Neuronal stem cell (in vitro differentiated cells): Measurements from ENCODE around the gene CCER1.

Experiments used
- DNase-seq: peaks from one replicate; pipeline ENCODE4 v3.0.0-alpha.2; 2013; ENCODE audit warnings: low spot score
- H2AFZ ChIP-seq: one replicate; pipeline ENCODE4 v1.6.1; 2013; ENCODE audit warnings: mild to moderate bottlenecking, low read length, inconsistent platforms
- H2AK5ac ChIP-seq: 2 replicates; pipeline ENCODE4 v1.6.1; 2013; ENCODE audit warnings: low read depth, mild to moderate bottlenecking, inconsistent platforms, low read length, moderate library complexity, mixed read lengths
- H2BK120ac ChIP-seq: 2 replicates; pipeline ENCODE4 v1.6.1; 2013; ENCODE audit warnings: low read depth, mild to moderate bottlenecking, inconsistent platforms, low read length, moderate library complexity, mixed read lengths
- H2BK12ac ChIP-seq: one replicate; pipeline ENCODE4 v1.6.1; 2013; ENCODE audit warnings: low read length, inconsistent platforms
- H2BK15ac ChIP-seq: 2 replicates; pipeline ENCODE4 v1.6.1; 2013; ENCODE audit warnings: mild to moderate bottlenecking, low read length, inconsistent platforms, mixed read lengths
- H2BK5ac ChIP-seq: one replicate; pipeline ENCODE4 v1.6.1; 2013; ENCODE audit warnings: inconsistent platforms, mild to moderate bottlenecking, low read length, moderate library complexity
- H3K14ac ChIP-seq: one replicate; pipeline ENCODE4 v1.6.1; 2013; ENCODE audit warnings: low read length, inconsistent platforms
- H3K18ac ChIP-seq: 2 replicates; pipeline ENCODE4 v1.6.1; 2013; ENCODE audit warnings: low read length, inconsistent platforms
- H3K23ac ChIP-seq: 2 replicates; pipeline ENCODE4 v1.6.1; 2013; ENCODE audit warnings: low read depth, mild to moderate bottlenecking, mixed read lengths, low read length, inconsistent platforms; ENCODE audit not compliant: poor library complexity
- H3K27ac ChIP-seq: replicated peaks from 3 replicates; pipeline ENCODE4 v1.5.1; 2013; ENCODE audit warnings: low read length, inconsistent platforms
- H3K27me3 ChIP-seq, 3 experiments: 2 replicates each; pipeline ENCODE4 v1.6.1; 2013; ENCODE audit warnings: low read length in 3 of 3, mild to moderate bottlenecking in 2 of 3, inconsistent platforms in 1 of 3, low read depth in 1 of 3, mixed read lengths in 1 of 3, moderate library complexity in 1 of 3; ENCODE audit not compliant: control insufficient read depth in 3 of 3, insufficient read depth in 3 of 3
- H3K36me3 ChIP-seq, 2 donors: replicated peaks in 1 of 2; 2 replicates each; pipeline ENCODE4 v1.6.1; 2013; ENCODE audit warnings: low read length in 2 of 2; ENCODE audit not compliant: control insufficient read depth in 2 of 2, insufficient read depth in 2 of 2
- H3K4ac ChIP-seq: 2 replicates; pipeline ENCODE4 v1.6.1; 2013; ENCODE audit warnings: inconsistent platforms, mild to moderate bottlenecking, low read length, moderate library complexity
- H3K4me1 ChIP-seq, 2 donors: 1 replicate in 1 of 2; 2 replicates in 1 of 2; pipeline ENCODE4 v1.6.1; 2013; ENCODE audit warnings: low read length in 2 of 2, low read depth in 1 of 2; ENCODE audit not compliant: control insufficient read depth in 2 of 2, insufficient read depth in 1 of 2
- H3K4me2 ChIP-seq: one replicate; pipeline ENCODE4 v1.6.1; 2013; ENCODE audit warnings: mild to moderate bottlenecking, low read length, inconsistent platforms; ENCODE audit not compliant: insufficient read depth, poor library complexity, severe bottlenecking
- H3K4me3 ChIP-seq, 2 donors: 2 replicates each; pipeline ENCODE4 v1.5.1; 2013; ENCODE audit warnings: low read length in 2 of 2, mild to moderate bottlenecking in 2 of 2, inconsistent platforms in 1 of 2, moderate library complexity in 1 of 2
- H3K79me1 ChIP-seq: one replicate; pipeline ENCODE4 v1.6.1; 2013; ENCODE audit warnings: low read depth, mild to moderate bottlenecking, inconsistent platforms, low read length, moderate library complexity
- H3K9ac ChIP-seq: one replicate; pipeline ENCODE4 v1.6.1; 2013; ENCODE audit warnings: mild to moderate bottlenecking, low read depth, low read length, inconsistent platforms; ENCODE audit not compliant: poor library complexity
- H3K9me3 ChIP-seq, 2 donors: replicated peaks in 1 of 2; 2 replicates each; pipeline versions ENCODE3 to v1.6.1; 2013; ENCODE audit warnings: low read length in 2 of 2, mild to moderate bottlenecking in 2 of 2, inconsistent platforms in 1 of 2, low read depth in 1 of 2, mixed read lengths in 1 of 2, moderate library complexity in 1 of 2; ENCODE audit not compliant: control insufficient read depth in 2 of 2, insufficient read depth in 1 of 2
- H4K8ac ChIP-seq: one replicate; pipeline ENCODE4 v1.6.1; 2013; ENCODE audit warnings: low read depth, mild to moderate bottlenecking, inconsistent platforms, low read length, moderate library complexity
- H4K91ac ChIP-seq: one replicate; pipeline ENCODE4 v1.6.1; 2013; ENCODE audit warnings: low read length, low read depth, mild to moderate bottlenecking, inconsistent platforms; ENCODE audit not compliant: poor library complexity
- WGBS, 2 donors: extraction: QIAGEN DNeasy Blood & Tissue Kit; methylation state at CpG; one replicate each; pipeline ENCODE4 v1.1.7; 2013; ENCODE audit warnings: missing lambda C conversion rate in 2 of 2, mixed read lengths in 1 of 2; ENCODE audit not compliant: insufficient read length in 2 of 2, insufficient replicate concordance in 1 of 2; ENCODE audit errors: extremely low coverage in 2 of 2; 5-methylcytosine and 5-hydroxymethylcytosine counted together

The CCER1 gene

DNA sequence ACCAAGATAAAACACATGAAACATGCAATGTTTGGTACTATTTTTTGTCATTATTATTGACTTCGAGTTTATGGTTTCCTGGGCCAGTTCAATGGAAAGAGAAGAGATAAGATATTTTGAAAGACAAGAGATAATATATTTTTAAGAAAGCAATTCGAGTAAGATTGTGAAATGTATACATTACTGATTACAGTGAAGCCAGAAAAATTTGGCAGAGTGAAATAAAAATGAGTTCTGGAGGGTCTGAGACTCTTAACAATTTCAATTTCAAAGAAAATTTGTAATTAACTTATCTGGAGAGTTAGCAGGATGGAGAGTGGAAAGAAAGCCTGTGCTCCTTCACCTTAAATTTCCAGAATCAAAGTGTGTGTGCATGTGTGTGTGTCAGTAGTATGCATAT lies 17.3 kb downstream of the CCER1 start:
- H3K4me1 ChIP-seq, result no peaks in the 10 kb centered on the region
- H2AFZ ChIP-seq, result no peak overlapping the region
- H2BK5ac ChIP-seq, result no peak overlapping the region
- no peak overlapping the region for H3K27ac ChIP-seq
- H2BK15ac ChIP-seq, result no peak overlapping the region
- no peak overlapping the region for H3K23ac ChIP-seq
- WGBS, 2 donors, result no CpG with 5 or more reads among the region's 2 CpGs
- H3K4me3 ChIP-seq, result no peak overlapping the region
- no peaks in the 10 kb centered on the region for H3K79me1 ChIP-seq
- H3K14ac ChIP-seq, result no peak overlapping the region
- no peak overlapping the region for H2BK120ac ChIP-seq
- peaks cover 0 to 2% (median 0%) of the 10 kb centered on the region in 3 experiments for H3K27me3 ChIP-seq
- no peak overlapping the region for H3K9ac ChIP-seq
- no peak overlapping the region for H2AK5ac ChIP-seq
- no peak overlapping the region for H4K8ac ChIP-seq
- DNase-seq, result no peak
- H3K4ac ChIP-seq, result no peak overlapping the region
- no peak overlapping the region for H2BK12ac ChIP-seq
- H3K9me3 ChIP-seq, result no peaks in the 10 kb centered on the region
- no peak overlapping the region for H4K91ac ChIP-seq
- no peak overlapping the region for H3K18ac ChIP-seq
- H3K36me3 ChIP-seq, result no peaks in the 10 kb centered on the region
- no peak overlapping the region for H3K4me2 ChIP-seq

DNA sequence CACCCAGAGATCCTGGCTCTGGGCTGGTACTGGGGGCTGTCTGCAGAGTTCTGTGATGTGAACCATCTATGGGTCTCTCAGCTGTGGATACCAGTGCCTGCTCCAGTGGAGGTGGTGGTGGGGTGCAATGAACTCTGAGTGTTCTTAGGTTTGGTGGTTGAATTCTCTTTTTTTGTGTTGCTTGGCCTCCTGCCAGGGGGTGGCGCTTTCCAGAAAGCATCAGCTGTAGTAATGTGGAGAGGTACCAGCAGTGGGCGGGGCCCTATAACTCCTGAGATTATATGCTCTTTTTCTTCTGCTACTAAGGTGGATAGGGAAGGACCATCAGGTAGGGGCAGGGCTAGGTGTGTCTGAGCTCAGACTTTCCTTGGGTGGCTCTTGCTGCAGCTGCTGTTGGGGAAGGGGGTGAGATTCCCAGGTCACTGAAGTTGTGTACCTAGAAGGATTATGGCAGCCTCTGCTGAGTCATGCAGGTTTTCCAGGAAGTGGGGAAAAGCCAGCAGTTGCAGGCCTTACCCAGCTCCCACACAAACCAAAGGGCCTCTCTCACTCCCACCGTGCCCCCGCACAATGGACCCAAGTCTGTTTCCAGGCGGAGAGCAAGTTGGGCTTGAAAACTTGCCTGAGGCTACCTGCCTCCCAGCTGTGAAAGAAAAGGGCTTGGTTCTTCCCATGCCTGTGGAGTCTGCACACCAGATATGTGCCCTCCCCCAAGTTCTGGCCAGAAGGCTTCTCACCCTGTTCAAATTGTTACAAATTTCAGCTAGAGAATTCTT lies 18.6 kb downstream of the CCER1 start:
- Histone ChIP-seq H2BK15ac (no peak overlapping the region), H3K36me3 (no peaks in the 10 kb centered on the region), H3K14ac (no peak overlapping the region), H3K27ac (no peak overlapping the region), H2AFZ (peak overlapping the region; percentile 35), H3K27me3 (peaks cover 0 to 2% (median 0%) of the 10 kb centered on the region in 3 experiments), H2BK12ac (no peak overlapping the region), H3K9me3 (no peaks in the 10 kb centered on the region), H3K79me1 (no peaks in the 10 kb centered on the region), H2AK5ac (no peak overlapping the region), H3K4me2 (no peak overlapping the region), H3K4me3 (no peak overlapping the region), H2BK5ac (no peak overlapping the region), H3K9ac (no peak overlapping the region), H2BK120ac (no peak overlapping the region), H3K23ac (no peak overlapping the region), H4K91ac (no peak overlapping the region), H4K8ac (no peak overlapping the region), H3K4me1 (no peaks in the 10 kb centered on the region), H3K4ac (no peak overlapping the region), H3K18ac (no peak overlapping the region)
- no peak for DNase-seq
- WGBS, 2 donors, result no CpG with 5 or more reads among the region's 5 CpGs

DNA sequence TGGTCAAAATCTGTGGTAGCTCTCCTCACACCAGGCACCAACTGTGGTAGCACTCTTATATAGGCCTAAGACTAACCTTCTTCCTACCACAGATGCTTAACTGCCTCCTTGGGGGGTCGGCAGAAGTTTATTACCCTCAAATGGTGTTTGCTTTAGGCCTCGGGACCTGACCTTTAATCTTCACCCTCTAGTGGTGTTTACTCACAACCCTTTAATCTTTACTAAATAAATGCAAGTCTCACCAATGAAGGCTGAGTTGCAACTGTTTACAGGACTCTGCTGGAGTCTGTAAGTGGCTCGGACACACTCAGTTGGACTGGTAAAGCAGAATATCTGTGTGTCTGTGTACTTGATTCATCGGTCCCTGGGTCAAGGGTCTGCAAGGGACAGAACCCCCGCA lies 29.4 kb downstream of the CCER1 start:
- H4K8ac ChIP-seq, result no peak overlapping the region
- no peak overlapping the region for H3K9ac ChIP-seq
- no peak overlapping the region for H4K91ac ChIP-seq
- H2BK120ac ChIP-seq, result no peak overlapping the region
- DNase-seq, result no peak
- no peak overlapping the region for H3K23ac ChIP-seq
- no peaks in the 10 kb centered on the region for H3K79me1 ChIP-seq
- no peak overlapping the region for H3K4ac ChIP-seq
- H3K4me2 ChIP-seq, result no peak overlapping the region
- no peak overlapping the region for H3K4me3 ChIP-seq
- H2BK5ac ChIP-seq, result no peak overlapping the region
- no CpG with 5 or more reads among the region's 5 CpGs for WGBS, 2 donors
- H3K18ac ChIP-seq, result no peak overlapping the region
- H2AK5ac ChIP-seq, result no peak overlapping the region
- no peak overlapping the region for H3K27ac ChIP-seq
- H2BK15ac ChIP-seq, result no peak overlapping the region
- H3K4me1 ChIP-seq, result no peaks in the 10 kb centered on the region
- H3K9me3 ChIP-seq, result no peaks in the 10 kb centered on the region
- no peak overlapping the region for H2BK12ac ChIP-seq
- no peaks in the 10 kb centered on the region for H3K27me3 ChIP-seq
- H3K14ac ChIP-seq, result no peak overlapping the region
- H2AFZ ChIP-seq, result no peak overlapping the region
- no peaks in the 10 kb centered on the region for H3K36me3 ChIP-seq

DNA sequence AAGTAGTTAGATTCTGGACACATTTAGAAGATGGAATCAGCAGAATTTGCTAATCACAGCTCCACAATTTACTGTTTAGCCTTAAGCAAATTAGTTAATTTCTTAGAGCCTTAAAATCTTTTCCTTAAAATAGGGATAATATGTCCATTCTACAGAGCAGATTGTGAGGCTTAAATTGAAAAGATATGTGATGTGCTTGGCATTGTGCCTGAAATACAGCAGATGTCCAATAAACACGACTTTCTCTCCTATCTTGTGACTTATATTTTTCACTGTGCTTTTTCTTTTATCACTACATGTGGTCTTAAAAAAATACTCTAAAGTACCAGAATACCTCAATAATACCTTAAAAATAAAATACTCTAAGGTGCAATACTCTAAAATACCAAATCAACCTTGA lies 30.6 kb downstream of the CCER1 start:
- no peak overlapping the region for H3K4me2 ChIP-seq
- no peak overlapping the region for H2BK12ac ChIP-seq
- no peaks in the 10 kb centered on the region for H3K9me3 ChIP-seq
- H3K4me1 ChIP-seq, result no peaks in the 10 kb centered on the region
- no peak overlapping the region for H3K14ac ChIP-seq
- H2BK5ac ChIP-seq, result no peak overlapping the region
- no peak overlapping the region for H2BK120ac ChIP-seq
- no peak overlapping the region for H3K4me3 ChIP-seq
- no peaks in the 10 kb centered on the region for H3K79me1 ChIP-seq
- no peak for DNase-seq
- no peak overlapping the region for H3K9ac ChIP-seq
- no peak overlapping the region for H2BK15ac ChIP-seq
- H3K36me3 ChIP-seq, result no peaks in the 10 kb centered on the region
- H4K8ac ChIP-seq, result no peak overlapping the region
- no peak overlapping the region for H4K91ac ChIP-seq
- no peak overlapping the region for H3K27ac ChIP-seq
- H3K23ac ChIP-seq, result no peak overlapping the region
- no CpG with 5 or more reads among the region's 1 CpG for WGBS, 2 donors
- no peak overlapping the region for H2AK5ac ChIP-seq
- no peaks in the 10 kb centered on the region for H3K27me3 ChIP-seq
- no peak overlapping the region for H3K4ac ChIP-seq
- no peak overlapping the region for H3K18ac ChIP-seq
- no peak overlapping the region for H2AFZ ChIP-seq
